HG02885 (cell line): Measurements from ENCODE around the gene GSTM1.
"Not testable (repeated sequence)": the region's sequence is repeated elsewhere in the genome, so short reads cannot be mapped to it uniquely, and the experiment has no call there.

Experiments used
- ATAC-seq: cut with Tn5 transposase; IDR thresholded peaks from one replicate; pipeline ENCODE4 v1.9.1; 2021; ENCODE audit warnings: mild to moderate bottlenecking; ENCODE audit not compliant: unreplicated experiment, poor library complexity

GSTM1 gene

GRCh38 chr1:109659997-109660690, 27.5 kb upstream of the GSTM1 start:
- ATAC-seq: no peak

GRCh38 chr1:109660691-109661026, 27.0 kb upstream of the GSTM1 start:
- ATAC-seq: not testable (repeated sequence)

- ATAC-seq: no peak
Observed at GRCh38 chr1:109661391-109661790, 26.2 kb upstream of the GSTM1 start.

GRCh38 chr1:109664671-109665070, 22.9 kb upstream of the GSTM1 start:
- no peak for ATAC-seq

- peak; percentile 83 for ATAC-seq
Observed at GRCh38 chr1:109667452-109668122, 20.0 kb upstream of the GSTM1 start, which contains the start of gene GSTM2. TSS of gene GSTM2 (plus strand) at chr1:109668057. CDS start at chr1:109668116, 59 bp downstream.

GRCh38 chr1:109668123-109668775, 19.4 kb upstream of the GSTM1 start:
- no peak for ATAC-seq

GRCh38 chr1:109669246-109669948, 18.2 kb upstream of the GSTM1 start:
- ATAC-seq: no peak

- not testable (repeated sequence) for ATAC-seq
Observed at GRCh38 chr1:109669949-109670302, 17.7 kb upstream of the GSTM1 start.

GRCh38 chr1:109671067-109671466, 16.6 kb upstream of the GSTM1 start:
- no peak for ATAC-seq

GRCh38 chr1:109673861-109674260, 13.8 kb upstream of the GSTM1 start:
- not testable (repeated sequence) for ATAC-seq

- ATAC-seq: not testable (repeated sequence)
Observed at GRCh38 chr1:109676683-109677381, 10.8 kb upstream of the GSTM1 start.

- ATAC-seq: no peak
Observed at GRCh38 chr1:109677459-109677858, 10.2 kb upstream of the GSTM1 start.

- not testable (repeated sequence) for ATAC-seq
Observed at GRCh38 chr1:109678637-109679036, 9.0 kb upstream of the GSTM1 start.

- not testable (repeated sequence) for ATAC-seq
Observed at GRCh38 chr1:109684777-109685176, 2.8 kb upstream of the GSTM1 start.

- ATAC-seq: not testable (repeated sequence)
Observed at GRCh38 chr1:109685399-109685798, 2.2 kb upstream of the GSTM1 start.

GRCh38 chr1:109685890-109686289, 1.7 kb upstream of the GSTM1 start:
- not testable (repeated sequence) for ATAC-seq

- peak; percentile 3 for ATAC-seq
Observed at GRCh38 chr1:109687109-109687508, 508 bp upstream of the GSTM1 start.

- no peak for ATAC-seq
Observed at GRCh38 chr1:109689844-109690405, 2.3 kb downstream of the GSTM1 start.

GRCh38 chr1:109691759-109692158, 4.1 kb downstream of the GSTM1 start:
- ATAC-seq: no peak

- ATAC-seq: not testable (repeated sequence)
Observed at GRCh38 chr1:109694400-109694799, 6.8 kb downstream of the GSTM1 start.
